CD14-positive monocyte (primary cell): Measurements from ENCODE around the gene CD4. TPM values are rescaled to one million over a fixed set of nuclear protein-coding genes. Genes with fewer than 3 reads are reported as not detected.

ENCODE experiments used
- DNase-seq, 3 donors: peaks; one replicate each; pipeline ENCODE4 v3.0.0-alpha.2; 2011 to 2022
- H2AFZ ChIP-seq: 2 replicates; pipeline ENCODE4 v1.6.0; 2012; ENCODE audit warnings: mild to moderate bottlenecking, low read depth, low read length, inconsistent platforms; ENCODE audit not compliant: insufficient read depth, poor library complexity, severe bottlenecking
- H3K27ac ChIP-seq, 2 donors: 1 replicate in 1 of 2; 2 replicates in 1 of 2; pipeline ENCODE4 v1.5.1; 2012 to 2013; ENCODE audit warnings: low read length in 2 of 2, control low read depth in 1 of 2, inconsistent platforms in 1 of 2, low read depth in 1 of 2, mild to moderate bottlenecking in 1 of 2
- H3K27me3 ChIP-seq, 2 donors: one replicate each; pipeline versions ENCODE4 v1.6.0 to v1.6.1; 2011 to 2013; ENCODE audit warnings: low read length in 2 of 2; ENCODE audit not compliant: control insufficient read depth in 2 of 2, insufficient read depth in 2 of 2
- H3K36me3 ChIP-seq, 2 donors: replicated peaks in 1 of 2; 1 replicate in 1 of 2; 2 replicates in 1 of 2; pipeline versions ENCODE4 v1.5.1 to v1.6.1; 2012 to 2013; ENCODE audit warnings: low read length in 2 of 2, control low read depth in 1 of 2, inconsistent platforms in 1 of 2, mild to moderate bottlenecking in 1 of 2; ENCODE audit not compliant: insufficient read depth in 2 of 2, control insufficient read depth in 1 of 2
- H3K4me1 ChIP-seq, 2 donors: 1 replicate in 1 of 2; 2 replicates in 1 of 2; pipeline versions ENCODE4 v1.5.1 to v1.6.1; 2012 to 2013; ENCODE audit warnings: low read length in 2 of 2, control low read depth in 1 of 2, inconsistent platforms in 1 of 2, mild to moderate bottlenecking in 1 of 2, moderate library complexity in 1 of 2; ENCODE audit not compliant: insufficient read depth in 2 of 2, control insufficient read depth in 1 of 2
- H3K4me2 ChIP-seq: replicated peaks from 2 replicates; pipeline ENCODE3; 2012; ENCODE audit warnings: low read length, moderate library complexity, mild to moderate bottlenecking; ENCODE audit not compliant: poor library complexity, severe bottlenecking; ENCODE audit errors: extremely low read depth
- H3K4me3 ChIP-seq, 3 experiments: fragments of 200-600 bp in 1 of 3; sonication (generic) in 1 of 3; replicated peaks in 1 of 3; 1 replicate in 2 of 3; 2 replicates in 1 of 3; pipeline ENCODE4 v1.5.1; 2011 to 2013; ENCODE audit warnings: low read length in 3 of 3, mild to moderate bottlenecking in 3 of 3, control low read depth in 2 of 3, low read depth in 2 of 3, inconsistent platforms in 1 of 3, moderate library complexity in 1 of 3
- H3K79me2 ChIP-seq: 2 replicates; pipeline ENCODE4 v1.6.0; 2012; ENCODE audit warnings: mild to moderate bottlenecking, control low read depth, inconsistent platforms, low read length, moderate library complexity; ENCODE audit not compliant: insufficient read depth
- H3K9ac ChIP-seq: 2 replicates; pipeline ENCODE4 v1.6.0; 2017; ENCODE audit warnings: low read length, mild to moderate bottlenecking; ENCODE audit not compliant: insufficient read depth, poor library complexity, severe bottlenecking
- H3K9me3 ChIP-seq, 2 donors: replicated peaks in 1 of 2; 1 replicate in 1 of 2; 2 replicates in 1 of 2; pipeline versions ENCODE4 v1.5.1 to v1.6.1; 2012 to 2013; ENCODE audit warnings: low read length in 2 of 2, control low read depth in 1 of 2; ENCODE audit not compliant: control insufficient read depth in 1 of 2, insufficient read depth in 1 of 2
- H4K20me1 ChIP-seq: 2 replicates; pipeline ENCODE4 v1.6.0; 2012; ENCODE audit warnings: mild to moderate bottlenecking, low read length, control low read depth, moderate library complexity; ENCODE audit not compliant: insufficient read depth
- H3K27ac Mint-ChIP-seq, 7 donors: one replicate each; pipeline ENCODE4 v1.8.0; 2020; ENCODE audit warnings: mild to moderate bottlenecking in 7 of 7, mixed read lengths in 7 of 7, moderate library complexity in 6 of 7, inconsistent platforms in 2 of 7
- H3K27me3 Mint-ChIP-seq, 3 donors: one replicate each; pipeline ENCODE4 v1.8.0; 2021 to 2022; ENCODE audit warnings: low read depth in 3 of 3, mild to moderate bottlenecking in 3 of 3, mixed read lengths in 3 of 3, moderate library complexity in 3 of 3, inconsistent platforms in 1 of 3
- H3K36me3 Mint-ChIP-seq, 2 donors: one replicate each; pipeline ENCODE4 v1.8.0; 2020; ENCODE audit warnings: mixed read lengths in 2 of 2, inconsistent platforms in 1 of 2, mild to moderate bottlenecking in 1 of 2
- H3K4me1 Mint-ChIP-seq: one replicate; pipeline ENCODE4 v1.8.0; 2020; ENCODE audit warnings: mild to moderate bottlenecking, mixed read lengths
- H3K4me3 Mint-ChIP-seq, 2 donors: one replicate each; pipeline ENCODE4 v1.8.0; 2020; ENCODE audit warnings: mild to moderate bottlenecking in 2 of 2, mixed read lengths in 2 of 2, moderate library complexity in 1 of 2
- H3K9me3 Mint-ChIP-seq, 7 donors: one replicate each; pipeline ENCODE4 v1.8.0; 2020 to 2022; ENCODE audit warnings: mixed read lengths in 7 of 7, mild to moderate bottlenecking in 6 of 7, moderate library complexity in 6 of 7, inconsistent platforms in 2 of 7
- WGBS: methylation state at CpG from one replicate; pipeline ENCODE4 v1.1.5; 2013; ENCODE audit warnings: missing lambda C conversion rate; ENCODE audit not compliant: insufficient coverage; 5-methylcytosine and 5-hydroxymethylcytosine counted together
- intact Hi-C, 2 donors: fragments of 100-400 bp; cut with micrococcal nuclease; formaldehyde crosslinking; loops; one replicate each; pipeline versions ENCODE4 v1.15.0 to v1.15.1; 2023
- polyA plus RNA-seq, 3 donors: library from polyadenylated mRNA; depleted of rRNA in 1 of 3; unstranded in 2 of 3; stranded (reverse) in 1 of 3; fragments of 300-500 nt in 2 of 3; fragments of >200 nt in 1 of 3; fragmentation: Illumina TruSeq in 2 of 3; gene quantifications; 1 replicate in 2 of 3; 2 replicates in 1 of 3; pipeline ENCODE4 v1.2.3, GENCODE V29; 2012 to 2021
- TF ChIP-seq, protein P1 (sequence below): fragments of 200-600 bp; IDR thresholded peaks from one replicate; pipeline ENCODE4 v1.8.0; 2022; ENCODE audit warnings: antibody characterized with exemption, mild to moderate bottlenecking

CD4 gene
- polyA plus RNA-seq, 3 donors = 261 to 371 (median 269) TPM

DNA sequence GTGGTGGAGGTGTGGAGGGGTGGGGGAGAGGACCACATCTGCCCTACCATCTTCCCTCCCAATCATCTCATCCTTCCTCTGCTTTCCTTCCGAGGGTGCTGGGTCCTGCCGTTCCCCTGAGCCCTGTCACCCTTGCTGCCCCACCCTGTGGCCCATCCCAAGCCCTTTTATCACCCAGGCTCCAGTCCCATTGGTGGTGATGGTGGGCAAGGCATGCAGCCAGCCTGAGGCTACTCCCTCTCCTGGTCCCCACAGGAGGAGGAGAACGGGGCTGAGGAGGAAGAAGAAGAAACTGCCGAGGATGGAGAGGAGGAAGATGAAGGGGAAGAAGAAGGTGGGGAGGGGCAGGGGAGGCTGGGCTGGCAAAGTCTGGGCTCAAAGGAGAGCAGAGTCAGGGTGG, 19.7 kb upstream of the CD4 start:
- Histone ChIP-seq H3K9me3 (peaks cover 0 to 16% of the 10 kb centered on the region in 2 donors), H3K4me1 (peaks cover 42 to 62% of the 10 kb centered on the region in 2 donors), H3K27ac (no peak overlapping the region), H3K9ac (no peak overlapping the region), H3K4me3 (no peak overlapping the region), H4K20me1 (no peaks in the 10 kb centered on the region), H3K36me3 (no peaks in the 10 kb centered on the region), H3K27me3 (peaks cover 30 to 69% of the 10 kb centered on the region in 2 donors), H2AFZ (no peak overlapping the region), H3K4me2 (no peak overlapping the region), H3K79me2 (no peaks in the 10 kb centered on the region)
- Mint-ChIP-seq H3K9me3 (peaks cover 0 to 12% (median 6%) of the 10 kb centered on the region in 7 donors), H3K4me1 (peaks cover 60% of the 10 kb centered on the region), H3K27me3 (peaks cover 59 to 81% (median 77%) of the 10 kb centered on the region in 3 donors), H3K27ac (no peak overlapping the region), H3K36me3 (peaks cover 8 to 22% of the 10 kb centered on the region in 2 donors), H3K4me3 (peak overlapping the region in 1 of 2 donors; percentile 11)
- 0% methylated on average over 2 of the region's 4 CpGs for WGBS
- DNase-seq = no peak
- intact Hi-C loops = no loop called here
- TF ChIP-seq, protein P1, sequence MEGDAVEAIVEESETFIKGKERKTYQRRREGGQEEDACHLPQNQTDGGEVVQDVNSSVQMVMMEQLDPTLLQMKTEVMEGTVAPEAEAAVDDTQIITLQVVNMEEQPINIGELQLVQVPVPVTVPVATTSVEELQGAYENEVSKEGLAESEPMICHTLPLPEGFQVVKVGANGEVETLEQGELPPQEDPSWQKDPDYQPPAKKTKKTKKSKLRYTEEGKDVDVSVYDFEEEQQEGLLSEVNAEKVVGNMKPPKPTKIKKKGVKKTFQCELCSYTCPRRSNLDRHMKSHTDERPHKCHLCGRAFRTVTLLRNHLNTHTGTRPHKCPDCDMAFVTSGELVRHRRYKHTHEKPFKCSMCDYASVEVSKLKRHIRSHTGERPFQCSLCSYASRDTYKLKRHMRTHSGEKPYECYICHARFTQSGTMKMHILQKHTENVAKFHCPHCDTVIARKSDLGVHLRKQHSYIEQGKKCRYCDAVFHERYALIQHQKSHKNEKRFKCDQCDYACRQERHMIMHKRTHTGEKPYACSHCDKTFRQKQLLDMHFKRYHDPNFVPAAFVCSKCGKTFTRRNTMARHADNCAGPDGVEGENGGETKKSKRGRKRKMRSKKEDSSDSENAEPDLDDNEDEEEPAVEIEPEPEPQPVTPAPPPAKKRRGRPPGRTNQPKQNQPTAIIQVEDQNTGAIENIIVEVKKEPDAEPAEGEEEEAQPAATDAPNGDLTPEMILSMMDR = no peak

DNA sequence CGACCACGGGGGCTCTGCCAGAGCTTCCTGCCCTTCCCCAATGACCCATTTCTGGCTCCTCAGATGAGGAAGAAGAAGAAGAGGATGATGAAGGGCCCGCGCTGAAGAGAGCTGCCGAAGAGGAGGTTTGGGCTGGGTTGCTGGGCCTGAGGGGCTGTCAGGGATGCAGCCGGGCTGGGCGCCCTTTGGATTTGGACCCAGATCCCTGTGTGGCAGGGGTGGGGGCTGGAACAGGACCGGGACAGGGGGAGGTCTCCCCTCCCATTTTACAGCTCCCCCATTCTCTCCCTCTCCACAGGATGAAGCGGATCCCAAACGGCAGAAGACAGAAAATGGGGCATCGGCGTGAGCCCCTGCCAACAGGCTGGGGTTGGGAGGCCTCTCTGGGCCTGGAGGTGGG, 19.2 kb upstream of the CD4 start:
- H3K36me3 ChIP-seq = no peaks in the 10 kb centered on the region
- no peaks in the 10 kb centered on the region for H3K79me2 ChIP-seq
- H3K36me3 Mint-ChIP-seq = peaks cover 8 to 24% of the 10 kb centered on the region in 2 donors
- intact Hi-C loops = no loop called here
- peaks cover 25 to 69% of the 10 kb centered on the region in 2 donors for H3K27me3 ChIP-seq
- H3K9me3 ChIP-seq = peaks cover 0 to 17% of the 10 kb centered on the region in 2 donors
- no peak overlapping the region for H3K27ac ChIP-seq
- TF ChIP-seq, protein P1 = no peak
- H3K4me3 ChIP-seq = no peak overlapping the region
- H3K4me3 Mint-ChIP-seq = no peak overlapping the region
- H3K27ac Mint-ChIP-seq = no peak overlapping the region
- H3K4me2 ChIP-seq = no peak overlapping the region
- no peak overlapping the region for H3K9ac ChIP-seq
- WGBS = no CpG with 5 or more reads among the region's 12 CpGs
- H3K27me3 Mint-ChIP-seq = peaks cover 60 to 82% (median 78%) of the 10 kb centered on the region in 3 donors
- no peak overlapping the region for H2AFZ ChIP-seq
- H3K4me1 Mint-ChIP-seq = peaks cover 57% of the 10 kb centered on the region
- H3K4me1 ChIP-seq = peaks cover 38 to 59% of the 10 kb centered on the region in 2 donors
- no peaks in the 10 kb centered on the region for H4K20me1 ChIP-seq
- peaks cover 0 to 14% (median 5%) of the 10 kb centered on the region in 7 donors for H3K9me3 Mint-ChIP-seq
- DNase-seq = no peak
